ENCODE results near the gene TTC17. TPM values are rescaled to one million over a fixed set of nuclear protein-coding genes. Genes with fewer than 3 reads are reported as not detected.

The TTC17 gene
- total RNA-seq, 1 experiment from 2014 or later: 42.1 TPM

DNA sequence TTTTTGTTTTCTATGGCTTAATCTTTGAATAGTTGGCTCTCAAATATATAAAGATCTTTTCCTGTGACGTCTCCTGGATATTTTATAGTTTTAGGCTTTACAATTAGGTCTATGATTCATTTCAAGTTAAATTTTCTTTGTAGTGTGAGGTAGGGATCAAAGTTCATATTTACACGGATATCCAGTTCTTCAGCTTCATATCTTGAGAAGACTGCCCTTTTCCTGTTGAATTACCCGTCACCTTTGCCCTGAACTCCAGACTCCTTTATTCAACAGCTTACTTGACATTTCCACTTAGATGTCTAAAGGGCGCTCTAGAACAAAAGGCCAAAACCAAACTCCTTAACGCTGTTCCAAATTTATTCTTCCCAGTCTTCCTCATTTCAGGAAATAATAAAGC, 51.7 kb downstream of the TTC17 start:
- no TSS peak for BruUV-seq (replicated peaks)
- peaks cover 21% of the 10 kb centered on the region for H3K36me3 ChIP-seq (ENCODE audit: low read depth, low read length)

DNA sequence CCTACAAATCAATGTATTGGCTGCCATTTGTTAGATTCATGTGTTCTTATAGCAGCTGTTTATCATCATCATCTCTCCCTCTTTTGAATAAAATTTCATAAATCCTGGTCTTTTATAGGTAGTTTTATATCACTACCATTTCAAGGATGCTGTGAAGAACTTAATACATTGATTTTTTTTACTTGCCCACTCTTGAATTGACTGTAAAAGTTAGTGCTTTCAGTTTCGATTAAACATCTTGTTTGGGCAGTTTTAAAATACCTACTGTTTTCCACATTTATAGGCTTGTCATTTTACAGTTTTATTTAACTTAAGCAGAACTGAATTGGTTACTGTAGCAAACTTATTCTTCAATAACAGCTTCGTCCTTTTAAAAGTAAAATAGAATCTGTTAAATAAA, 59.5 kb downstream of the TTC17 start:
- POLR2A ChIA-PET (ENCODE audit: unreplicated experiment): interaction anchor here (0.5 kb wide), 1 partner anchor 107 kb away, joined by 5 read pairs; no protein-coding TSS in a partner anchor
- intact Hi-C loops (cut with micrococcal nuclease): loop anchor here (5.0 kb wide), 1 partner anchor 91 kb away; no protein-coding TSS in a partner anchor
- no peak overlapping the region for H3K4me2 ChIP-seq (ENCODE audit: low read length)
- H3K79me2 ChIP-seq (ENCODE audit: low read length): no peaks in the 10 kb centered on the region
- CTCF ChIA-PET: no interaction called here
- no peak overlapping the region for H3K4me3 ChIP-seq (ENCODE audit: low read length)
- DNase-seq (no peak), ATAC-seq (no peak)
- H3K9me3 ChIP-seq (ENCODE audit: low read length): no peaks in the 10 kb centered on the region
- no TSS peak for BruUV-seq (replicated peaks)
- no peak overlapping the region for H3K27ac ChIP-seq (ENCODE audit: low read length)
- H3K27me3 ChIP-seq (ENCODE audit: low read length): no peaks in the 10 kb centered on the region
- no peaks in the 10 kb centered on the region for H4K20me1 ChIP-seq (ENCODE audit: low read length)
- H3K4me1 ChIP-seq (ENCODE audit: insufficient read depth, low read length): no peaks in the 10 kb centered on the region
- H3K36me3 ChIP-seq (ENCODE audit: low read depth, low read length): peaks cover 7% of the 10 kb centered on the region; the same call in 1 of the 2 replicates
- H3K9me2 ChIP-seq (replicated peaks; ENCODE audit: low read length): no peaks in the 10 kb centered on the region
- no peak overlapping the region for H3K9ac ChIP-seq (ENCODE audit: low read length)
- TF ChIP-seq EZH2 (IDR thresholded peaks at IDR 0.05; ENCODE audit: low read length, unreplicated experiment) (no peak), EZH2phosphoT487 (IDR thresholded peaks at IDR 0.05; ENCODE audit: borderline replicate concordance, low read length) (no peak)
- TF ChIP-seq, protein P1, sequence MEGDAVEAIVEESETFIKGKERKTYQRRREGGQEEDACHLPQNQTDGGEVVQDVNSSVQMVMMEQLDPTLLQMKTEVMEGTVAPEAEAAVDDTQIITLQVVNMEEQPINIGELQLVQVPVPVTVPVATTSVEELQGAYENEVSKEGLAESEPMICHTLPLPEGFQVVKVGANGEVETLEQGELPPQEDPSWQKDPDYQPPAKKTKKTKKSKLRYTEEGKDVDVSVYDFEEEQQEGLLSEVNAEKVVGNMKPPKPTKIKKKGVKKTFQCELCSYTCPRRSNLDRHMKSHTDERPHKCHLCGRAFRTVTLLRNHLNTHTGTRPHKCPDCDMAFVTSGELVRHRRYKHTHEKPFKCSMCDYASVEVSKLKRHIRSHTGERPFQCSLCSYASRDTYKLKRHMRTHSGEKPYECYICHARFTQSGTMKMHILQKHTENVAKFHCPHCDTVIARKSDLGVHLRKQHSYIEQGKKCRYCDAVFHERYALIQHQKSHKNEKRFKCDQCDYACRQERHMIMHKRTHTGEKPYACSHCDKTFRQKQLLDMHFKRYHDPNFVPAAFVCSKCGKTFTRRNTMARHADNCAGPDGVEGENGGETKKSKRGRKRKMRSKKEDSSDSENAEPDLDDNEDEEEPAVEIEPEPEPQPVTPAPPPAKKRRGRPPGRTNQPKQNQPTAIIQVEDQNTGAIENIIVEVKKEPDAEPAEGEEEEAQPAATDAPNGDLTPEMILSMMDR (conservative IDR thresholded peaks at IDR 0.05; ENCODE audit: low read depth, low read length): no peak
- no peak overlapping the region for H2AFZ ChIP-seq (ENCODE audit: low read length)
- no peaks in the 10 kb centered on the region for H3F3A ChIP-seq (ENCODE audit: low read length, unreplicated experiment)

More for the DNA sequence above, 51.7 kb downstream of the TTC17 start:
- DNase-seq: peak; percentile 6
- Histone ChIP-seq H3K27me3 (ENCODE audit: low read length) (no peaks in the 10 kb centered on the region), H4K20me1 (ENCODE audit: low read length) (no peaks in the 10 kb centered on the region), H3K4me2 (ENCODE audit: low read length) (no peak overlapping the region), H3K79me2 (ENCODE audit: low read length) (no peaks in the 10 kb centered on the region), H3K4me3 (ENCODE audit: low read length) (no peak overlapping the region), H3K4me1 (ENCODE audit: insufficient read depth, low read length) (no peaks in the 10 kb centered on the region), H3K9me2 (replicated peaks; ENCODE audit: low read length) (no peaks in the 10 kb centered on the region), H3F3A (ENCODE audit: low read length, unreplicated experiment) (no peaks in the 10 kb centered on the region), H3K9me3 (ENCODE audit: low read length) (no peaks in the 10 kb centered on the region), H3K9ac (ENCODE audit: low read length) (no peak overlapping the region), H2AFZ (ENCODE audit: low read length) (no peak overlapping the region), H3K27ac (ENCODE audit: low read length) (no peak overlapping the region)
- ChIA-PET POLR2A (ENCODE audit: unreplicated experiment) (no interaction called here), CTCF (no interaction called here)
- intact Hi-C loops (cut with micrococcal nuclease): no loop called here
- no peak for ATAC-seq
- TF ChIP-seq, protein P1 (conservative IDR thresholded peaks at IDR 0.05; ENCODE audit: low read depth, low read length): no peak
- TF ChIP-seq EZH2phosphoT487 (IDR thresholded peaks at IDR 0.05; ENCODE audit: borderline replicate concordance, low read length): no peak
- no peak for TF ChIP-seq EZH2 (IDR thresholded peaks at IDR 0.05; ENCODE audit: low read length, unreplicated experiment)

DNA sequence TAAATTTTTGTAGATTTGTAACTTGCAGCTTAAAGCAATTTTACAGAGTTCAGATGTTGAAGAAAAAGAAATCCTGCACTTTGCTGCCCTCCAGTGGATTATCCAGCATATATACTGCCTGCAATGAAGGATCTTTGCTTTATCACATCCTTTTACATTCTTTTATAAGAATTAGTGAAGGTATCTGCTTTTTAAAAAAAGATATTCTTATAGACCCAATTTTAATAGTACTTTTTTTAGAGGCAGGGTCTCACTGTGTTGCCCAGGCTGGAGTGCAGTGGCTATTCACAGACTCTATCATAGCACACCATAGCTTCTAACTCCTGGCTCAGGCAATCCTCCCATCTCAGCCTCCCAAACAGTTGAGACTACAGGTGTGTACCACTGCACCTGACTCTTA, 60.7 kb downstream of the TTC17 start:
- Histone ChIP-seq H3K36me3 (ENCODE audit: low read depth, low read length) (peaks cover 4% of the 10 kb centered on the region; the same call in 1 of the 2 replicates), H3K79me2 (ENCODE audit: low read length) (no peaks in the 10 kb centered on the region), H4K20me1 (ENCODE audit: low read length) (no peaks in the 10 kb centered on the region), H3K27ac (ENCODE audit: low read length) (no peak overlapping the region), H3K4me3 (ENCODE audit: low read length) (no peak overlapping the region), H3K9ac (ENCODE audit: low read length) (no peak overlapping the region), H3F3A (ENCODE audit: low read length, unreplicated experiment) (no peaks in the 10 kb centered on the region), H3K4me1 (ENCODE audit: insufficient read depth, low read length) (no peaks in the 10 kb centered on the region), H3K27me3 (ENCODE audit: low read length) (no peaks in the 10 kb centered on the region), H2AFZ (ENCODE audit: low read length) (no peak overlapping the region), H3K9me2 (replicated peaks; ENCODE audit: low read length) (no peaks in the 10 kb centered on the region), H3K9me3 (ENCODE audit: low read length) (no peaks in the 10 kb centered on the region), H3K4me2 (ENCODE audit: low read length) (no peak overlapping the region)
- ChIA-PET POLR2A (ENCODE audit: unreplicated experiment) (interaction anchor here (0.6 kb wide), 1 partner anchor 61 kb away, joined by 4 read pairs; the partner anchor contains the start of gene TTC17), CTCF (interaction anchor here (0.6 kb wide), 1 partner anchor 135 kb away, joined by 4 read pairs; no protein-coding TSS in a partner anchor)
- DNase-seq: peak; percentile 63
- intact Hi-C loops (cut with micrococcal nuclease): loop anchor here (5.0 kb wide), 1 partner anchor 92 kb away; no protein-coding TSS in a partner anchor
- no TSS peak for BruUV-seq (replicated peaks)
- ATAC-seq: peak; percentile 72
- TF ChIP-seq, protein P1 (conservative IDR thresholded peaks at IDR 0.05; ENCODE audit: low read depth, low read length): peak; percentile 73
- no peak for TF ChIP-seq EZH2 (IDR thresholded peaks at IDR 0.05; ENCODE audit: low read length, unreplicated experiment)

Data from PC-3 (cell line).